GM12873 (cell line): ENCODE results near the gene PROSER3.

Experiments used
- TF ChIP-seq, protein P1 (sequence below): IDR thresholded peaks from 2 replicates; pipeline ENCODE4 v1.5.1; 2012; ENCODE audit warnings: low read depth, mild to moderate bottlenecking, moderate library complexity, low read length, control low read depth; ENCODE audit not compliant: insufficient read depth; ENCODE audit errors: missing control alignments

PROSER3 gene

GRCh38 chr19:35714601-35715354 lies 43.2 kb upstream of the PROSER3 start:
- TF ChIP-seq, protein P1, sequence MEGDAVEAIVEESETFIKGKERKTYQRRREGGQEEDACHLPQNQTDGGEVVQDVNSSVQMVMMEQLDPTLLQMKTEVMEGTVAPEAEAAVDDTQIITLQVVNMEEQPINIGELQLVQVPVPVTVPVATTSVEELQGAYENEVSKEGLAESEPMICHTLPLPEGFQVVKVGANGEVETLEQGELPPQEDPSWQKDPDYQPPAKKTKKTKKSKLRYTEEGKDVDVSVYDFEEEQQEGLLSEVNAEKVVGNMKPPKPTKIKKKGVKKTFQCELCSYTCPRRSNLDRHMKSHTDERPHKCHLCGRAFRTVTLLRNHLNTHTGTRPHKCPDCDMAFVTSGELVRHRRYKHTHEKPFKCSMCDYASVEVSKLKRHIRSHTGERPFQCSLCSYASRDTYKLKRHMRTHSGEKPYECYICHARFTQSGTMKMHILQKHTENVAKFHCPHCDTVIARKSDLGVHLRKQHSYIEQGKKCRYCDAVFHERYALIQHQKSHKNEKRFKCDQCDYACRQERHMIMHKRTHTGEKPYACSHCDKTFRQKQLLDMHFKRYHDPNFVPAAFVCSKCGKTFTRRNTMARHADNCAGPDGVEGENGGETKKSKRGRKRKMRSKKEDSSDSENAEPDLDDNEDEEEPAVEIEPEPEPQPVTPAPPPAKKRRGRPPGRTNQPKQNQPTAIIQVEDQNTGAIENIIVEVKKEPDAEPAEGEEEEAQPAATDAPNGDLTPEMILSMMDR, result peak; percentile 58

GRCh38 chr19:35715355-35715809 lies 42.6 kb upstream of the PROSER3 start:
- TF ChIP-seq, protein P1, result no peak

GRCh38 chr19:35715981-35716800 lies 41.8 kb upstream of the PROSER3 start:
- TF ChIP-seq, protein P1, result no peak

DNA sequence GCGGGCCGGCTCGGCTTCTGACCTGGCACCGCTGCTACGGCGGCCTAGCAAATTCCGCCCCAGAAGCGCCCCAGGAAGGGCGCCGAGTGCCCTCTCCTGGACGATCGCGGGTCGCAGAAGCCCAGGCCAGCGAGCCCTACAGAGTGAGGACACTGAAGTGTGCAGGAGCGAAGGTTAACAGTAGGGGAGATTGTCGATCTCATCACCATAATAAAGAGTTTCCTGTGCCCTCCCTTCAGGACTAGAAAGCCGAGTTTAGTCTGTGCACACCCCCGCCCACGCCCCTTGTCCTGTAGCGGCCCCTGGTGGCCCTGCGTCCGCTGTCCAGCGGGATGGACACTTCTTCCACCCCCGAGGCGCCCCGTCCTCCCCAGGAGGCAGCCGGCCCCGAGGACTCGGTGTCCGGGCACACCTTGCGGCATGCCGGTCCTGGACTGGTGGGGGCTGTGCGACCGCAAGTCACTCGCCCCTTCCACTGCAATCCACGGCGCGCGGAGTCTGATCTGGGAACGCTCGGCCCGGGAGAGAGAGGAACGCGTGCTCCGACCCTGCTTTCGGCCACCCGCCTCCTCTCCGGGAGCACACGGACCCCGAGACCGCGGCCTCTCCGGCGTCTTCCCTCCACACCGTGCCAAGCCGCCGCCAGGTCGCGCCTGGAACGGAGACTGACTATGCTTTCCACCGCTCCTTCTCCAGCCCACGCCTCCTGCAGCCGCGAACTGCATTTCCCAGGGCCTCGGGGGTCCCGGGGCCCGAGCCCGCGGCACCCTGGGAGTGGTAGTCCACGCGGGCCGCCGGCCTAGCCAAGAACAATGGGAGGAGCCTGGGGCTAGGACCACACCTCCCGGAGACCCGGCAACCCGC lies 40.9 kb upstream of the PROSER3 start:
- TF ChIP-seq, protein P1, result peak; percentile 77

DNA sequence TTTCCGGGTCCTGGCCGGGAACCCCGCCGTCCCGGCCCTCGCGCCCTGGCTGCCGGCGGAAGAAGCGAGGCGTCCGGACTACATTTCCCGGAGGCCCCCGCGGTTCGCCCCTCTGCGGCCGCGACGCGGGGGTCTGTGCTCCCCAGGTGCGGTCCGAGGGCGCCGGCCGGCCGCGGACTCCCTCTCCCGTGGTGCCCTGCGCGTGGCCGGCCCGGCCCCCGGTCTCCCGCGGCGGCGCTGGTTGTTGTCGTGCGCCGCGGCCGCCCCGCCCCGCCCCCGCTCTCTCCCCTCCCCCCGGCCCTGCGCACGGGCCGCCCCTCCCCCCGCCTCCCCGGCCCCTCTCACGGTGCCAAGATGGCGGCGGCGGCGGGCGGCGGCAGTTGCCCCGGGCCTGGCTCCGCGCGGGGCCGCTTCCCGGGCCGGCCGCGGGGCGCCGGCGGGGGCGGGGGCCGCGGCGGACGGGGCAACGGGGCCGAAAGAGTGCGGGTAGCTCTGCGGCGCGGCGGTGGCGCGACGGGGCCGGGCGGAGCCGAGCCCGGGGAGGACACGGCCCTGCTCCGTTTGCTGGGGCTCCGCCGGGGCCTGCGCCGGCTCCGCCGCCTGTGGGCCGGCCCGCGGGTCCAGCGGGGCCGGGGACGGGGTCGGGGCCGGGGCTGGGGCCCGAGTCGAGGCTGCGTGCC lies 40.2 kb upstream of the PROSER3 start, which contains the start of gene KMT2B:
Gene KMT2B (plus strand): TSS at position 339 of the 680 bp plus-strand sequence. CDS start 16 bp downstream, at position 355.
- TF ChIP-seq, protein P1, result no peak

GRCh38 chr19:35718345-35719041 lies 39.5 kb upstream of the PROSER3 start:
- TF ChIP-seq, protein P1, result no peak
